Measurements from ENCODE around the gene NTNG1. TPM values are rescaled to one million over a fixed set of nuclear protein-coding genes. Genes with fewer than 3 reads are reported as not detected.

NTNG1 gene
- total RNA-seq, 1 donor: 9.1 TPM

DNA sequence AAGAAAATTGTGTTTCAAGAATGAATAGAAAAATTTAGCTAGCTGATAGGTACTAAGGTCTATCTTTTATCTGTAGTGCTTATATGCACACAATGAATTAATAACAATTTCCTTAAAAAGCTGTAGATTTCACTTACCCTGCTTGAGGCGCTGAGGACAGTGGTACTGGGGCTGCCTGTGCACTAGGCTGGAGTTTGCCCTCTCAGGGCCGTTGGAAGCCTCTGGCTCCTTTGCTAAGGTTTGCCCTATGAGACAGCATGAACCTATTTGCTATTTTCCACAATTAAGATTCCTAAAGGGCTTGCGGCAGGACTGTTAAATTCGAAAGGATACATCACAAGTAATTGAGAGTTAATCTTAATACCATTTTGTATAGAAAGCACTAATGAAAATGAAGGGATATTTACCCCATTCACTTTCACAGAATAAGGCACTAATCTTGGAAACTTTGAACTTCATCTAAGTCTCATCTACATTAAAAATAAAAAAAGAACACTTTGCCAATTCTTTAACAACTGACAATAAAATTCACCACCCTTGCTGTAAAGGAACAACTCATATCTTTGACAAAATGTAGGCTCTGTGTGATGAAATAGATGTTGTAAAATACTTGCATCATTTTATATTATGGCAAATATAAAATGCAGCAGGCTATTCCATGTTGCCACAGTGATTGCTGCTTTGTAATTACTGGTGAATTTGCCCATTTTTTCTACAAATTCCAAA, 293.0 kb downstream of the NTNG1 start:
- TF ChIP-seq, protein P1, sequence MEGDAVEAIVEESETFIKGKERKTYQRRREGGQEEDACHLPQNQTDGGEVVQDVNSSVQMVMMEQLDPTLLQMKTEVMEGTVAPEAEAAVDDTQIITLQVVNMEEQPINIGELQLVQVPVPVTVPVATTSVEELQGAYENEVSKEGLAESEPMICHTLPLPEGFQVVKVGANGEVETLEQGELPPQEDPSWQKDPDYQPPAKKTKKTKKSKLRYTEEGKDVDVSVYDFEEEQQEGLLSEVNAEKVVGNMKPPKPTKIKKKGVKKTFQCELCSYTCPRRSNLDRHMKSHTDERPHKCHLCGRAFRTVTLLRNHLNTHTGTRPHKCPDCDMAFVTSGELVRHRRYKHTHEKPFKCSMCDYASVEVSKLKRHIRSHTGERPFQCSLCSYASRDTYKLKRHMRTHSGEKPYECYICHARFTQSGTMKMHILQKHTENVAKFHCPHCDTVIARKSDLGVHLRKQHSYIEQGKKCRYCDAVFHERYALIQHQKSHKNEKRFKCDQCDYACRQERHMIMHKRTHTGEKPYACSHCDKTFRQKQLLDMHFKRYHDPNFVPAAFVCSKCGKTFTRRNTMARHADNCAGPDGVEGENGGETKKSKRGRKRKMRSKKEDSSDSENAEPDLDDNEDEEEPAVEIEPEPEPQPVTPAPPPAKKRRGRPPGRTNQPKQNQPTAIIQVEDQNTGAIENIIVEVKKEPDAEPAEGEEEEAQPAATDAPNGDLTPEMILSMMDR (IDR thresholded peaks at IDR 0.05; ENCODE audit: insufficient read depth, low read depth, low read length): no peak
- H3K4me3 ChIP-seq (ENCODE audit: low read depth, low read length): no peak overlapping the region
- DNase-seq (ENCODE audit: low read depth): no peak

DNA sequence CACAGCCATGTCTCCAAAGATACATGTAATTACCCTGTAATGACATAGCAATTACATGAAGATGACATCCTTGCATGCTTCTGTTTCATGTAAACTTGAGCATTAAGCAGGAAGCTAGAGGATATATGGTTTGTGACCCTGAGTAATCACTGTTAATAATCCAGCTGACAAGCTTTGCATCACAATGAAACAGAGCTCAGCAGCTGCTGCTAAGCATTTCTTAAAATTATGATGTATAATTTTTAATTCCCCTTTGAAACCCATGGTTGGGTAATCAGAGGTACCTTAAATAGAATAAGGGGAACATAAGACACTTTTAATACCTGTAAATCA, 293.5 kb downstream of the NTNG1 start:
- TF ChIP-seq, protein P1 (IDR thresholded peaks at IDR 0.05; ENCODE audit: insufficient read depth, low read depth, low read length): no peak
- H3K4me3 ChIP-seq (ENCODE audit: low read depth, low read length): no peak overlapping the region
- DNase-seq (ENCODE audit: low read depth): no peak

DNA sequence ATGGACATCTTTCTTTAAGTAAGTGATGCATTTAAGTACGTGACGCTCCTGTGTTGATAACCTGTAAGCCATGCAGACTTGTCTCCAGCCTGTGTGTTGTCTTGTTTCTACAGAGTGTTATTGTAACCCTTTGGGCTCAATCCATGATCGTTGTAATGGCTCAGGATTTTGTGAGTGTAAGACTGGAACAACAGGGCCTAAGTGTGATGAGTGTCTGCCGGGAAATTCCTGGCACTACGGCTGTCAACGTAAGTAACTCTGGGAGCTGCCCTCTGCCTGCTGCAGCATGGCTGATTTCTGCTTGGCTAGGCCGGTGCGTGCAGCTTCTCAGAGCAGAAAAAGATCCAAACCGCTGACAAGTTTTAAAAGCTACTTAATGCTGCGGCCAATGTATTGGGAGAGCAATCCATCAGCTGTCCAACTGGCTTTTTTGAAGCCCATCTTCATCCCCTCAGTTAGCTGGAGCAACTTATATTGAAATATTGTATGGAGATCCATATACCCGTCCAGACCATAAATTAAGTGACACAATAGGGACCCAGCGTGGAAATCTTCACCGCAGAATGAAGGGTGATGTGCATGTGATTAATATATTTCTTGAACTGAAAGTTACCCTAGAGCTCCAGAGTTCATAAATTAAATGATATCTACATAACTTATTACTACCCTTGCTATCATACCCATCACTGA, 295.9 kb downstream of the NTNG1 start:
- no peak overlapping the region for H3K4me3 ChIP-seq (ENCODE audit: low read depth, low read length)
- TF ChIP-seq, protein P1 (IDR thresholded peaks at IDR 0.05; ENCODE audit: insufficient read depth, low read depth, low read length): no peak
- DNase-seq (ENCODE audit: low read depth): no peak

DNA sequence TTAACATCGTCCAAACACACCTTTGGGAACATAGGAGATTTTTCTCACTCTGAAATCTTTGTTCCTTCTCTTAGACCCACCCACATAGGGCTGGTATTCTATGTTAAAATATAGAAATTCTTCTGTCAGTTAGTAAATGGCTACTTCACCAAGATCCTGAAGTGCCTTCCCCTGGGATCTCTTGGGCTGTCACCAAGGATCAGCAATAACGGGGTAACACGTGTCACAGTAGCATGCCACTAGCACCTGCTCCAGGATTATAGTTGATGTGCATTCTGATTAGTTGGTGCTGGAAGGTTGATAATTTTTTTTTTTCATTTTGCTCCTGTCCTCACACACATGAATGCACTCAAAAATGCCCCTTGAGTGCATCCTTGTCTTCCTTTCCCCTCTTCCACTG, 298.7 kb downstream of the NTNG1 start:
- TF ChIP-seq, protein P1 (IDR thresholded peaks at IDR 0.05; ENCODE audit: insufficient read depth, low read depth, low read length): no peak
- DNase-seq (ENCODE audit: low read depth): no peak
- H3K4me3 ChIP-seq (ENCODE audit: low read depth, low read length): no peak overlapping the region

DNA sequence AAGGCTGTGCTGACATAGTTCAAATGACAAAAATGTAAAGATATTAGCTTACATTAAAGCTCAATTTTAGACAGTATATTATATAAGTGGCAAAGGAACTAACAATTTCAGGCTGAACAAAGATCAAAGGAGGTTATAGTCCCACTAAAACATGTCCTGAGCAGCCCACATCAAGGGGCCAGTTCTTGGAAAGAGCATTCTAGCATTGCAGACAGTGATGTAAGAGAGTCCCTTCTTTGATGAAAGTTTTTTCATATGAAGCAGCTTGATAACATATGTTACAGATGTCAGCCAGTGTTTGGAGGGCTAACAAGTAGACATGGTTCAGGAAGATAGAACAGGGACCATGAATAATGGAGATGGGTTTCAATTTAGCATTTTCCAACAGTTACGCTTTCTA, 301.7 kb downstream of the NTNG1 start:
- TF ChIP-seq, protein P1 (IDR thresholded peaks at IDR 0.05; ENCODE audit: insufficient read depth, low read depth, low read length): no peak
- no peak for DNase-seq (ENCODE audit: low read depth)
- H3K4me3 ChIP-seq (ENCODE audit: low read depth, low read length): no peak overlapping the region

DNA sequence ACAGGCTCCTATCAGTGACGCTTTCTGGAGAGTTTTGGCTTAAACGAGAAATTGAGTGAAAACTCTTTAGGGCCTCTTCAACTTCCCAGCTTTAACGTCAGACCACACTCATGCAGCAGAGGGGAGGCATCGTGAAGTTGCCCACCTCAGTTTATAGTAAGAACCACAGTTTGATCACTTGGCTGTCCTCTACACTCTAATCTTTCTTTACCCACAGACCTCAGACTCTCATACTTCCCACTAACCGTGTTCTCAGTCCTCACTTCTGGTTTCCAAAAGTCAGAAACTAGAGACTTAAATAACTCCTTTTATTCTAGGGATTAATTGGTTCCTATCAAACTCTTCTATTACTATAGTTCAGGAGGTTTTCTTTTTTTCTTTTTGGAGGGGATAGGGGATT, 302.2 kb downstream of the NTNG1 start:
- H3K4me3 ChIP-seq (ENCODE audit: low read depth, low read length): no peak overlapping the region
- no peak for DNase-seq (ENCODE audit: low read depth)
- TF ChIP-seq, protein P1 (IDR thresholded peaks at IDR 0.05; ENCODE audit: insufficient read depth, low read depth, low read length): no peak

Measured in fibroblast of villous mesenchyme (primary cell).